ENCODE data around the gene CTRB1.
"Not testable (repeated sequence)": the region's sequence is repeated elsewhere in the genome, so short reads cannot be mapped to it uniquely, and the experiment has no call there.

CTRB1 gene

DNA sequence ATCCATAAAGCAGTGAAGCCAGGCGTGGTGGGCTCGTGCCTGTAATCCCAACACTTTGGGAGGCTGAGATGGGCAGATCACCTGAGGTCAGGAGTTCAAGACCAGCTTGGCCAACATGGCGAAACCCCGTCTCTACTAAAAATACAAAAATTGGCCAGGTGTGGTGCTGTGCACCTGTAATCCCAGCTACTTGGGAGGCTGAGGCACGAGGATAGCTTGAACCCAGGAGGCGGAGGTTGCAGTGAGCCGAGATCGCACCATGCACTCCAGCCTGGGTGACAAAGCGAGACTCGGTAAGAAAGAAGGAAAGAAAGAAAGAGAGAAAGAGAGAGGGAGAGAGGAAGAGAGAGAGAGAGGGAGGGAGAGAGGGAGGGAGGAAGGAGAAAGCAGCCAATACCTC is 53.8 kb downstream of the CTRB1 start:
- not testable (repeated sequence) for DNase-seq (ENCODE audit: low spot score)

DNA sequence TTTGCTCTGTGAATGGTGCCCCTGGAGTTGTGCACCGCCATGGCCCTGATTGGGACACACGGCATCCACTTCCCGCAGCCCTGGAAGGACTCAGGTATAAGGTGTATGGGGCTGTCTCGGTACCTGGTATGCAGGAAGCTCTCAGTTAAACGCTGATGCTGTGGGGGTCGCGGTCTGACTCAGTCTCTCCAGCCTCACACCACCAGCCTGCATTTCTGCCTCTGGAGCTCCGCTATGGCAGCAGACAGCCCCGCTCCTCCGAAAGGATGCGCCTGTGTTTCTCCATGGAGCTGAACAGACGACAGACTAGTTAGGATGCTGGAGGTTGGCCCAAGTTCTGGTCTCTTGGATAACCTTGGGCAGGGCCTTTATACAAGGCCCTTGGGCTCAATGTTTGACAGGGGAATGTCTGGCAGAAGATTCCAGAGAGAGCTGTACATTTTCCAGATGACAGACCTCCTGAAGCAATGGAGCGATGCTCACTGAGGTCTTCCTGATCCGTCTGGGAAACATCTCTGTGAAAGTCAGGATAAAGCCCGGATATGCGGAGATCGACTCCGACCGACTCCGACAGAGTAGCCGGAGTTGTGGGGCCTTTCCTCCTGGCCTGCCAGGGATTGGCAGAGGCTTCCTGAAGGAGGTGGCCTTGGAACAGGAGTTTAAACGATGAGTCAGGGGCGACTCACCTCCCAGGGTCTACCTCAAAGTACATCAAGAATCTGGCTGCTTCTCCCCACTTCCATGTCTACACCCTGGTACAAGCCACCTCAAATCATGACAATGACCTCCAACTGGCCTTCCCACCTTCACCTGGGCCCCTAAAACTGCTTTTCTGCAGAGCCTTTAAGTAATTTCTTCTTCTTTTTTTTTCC is 54.5 kb downstream of the CTRB1 start:
- DNase-seq (ENCODE audit: low spot score), result no peak

Measured in D341Med (cell line).